ENCODE data around the gene EME1.
A peak's percentile ranks its signal among the peaks of the same experiment; 100 is the strongest.
"Not testable (repeated sequence)": the region's sequence is repeated elsewhere in the genome, so short reads cannot be mapped to it uniquely, and the experiment has no call there.

The EME1 gene

DNA sequence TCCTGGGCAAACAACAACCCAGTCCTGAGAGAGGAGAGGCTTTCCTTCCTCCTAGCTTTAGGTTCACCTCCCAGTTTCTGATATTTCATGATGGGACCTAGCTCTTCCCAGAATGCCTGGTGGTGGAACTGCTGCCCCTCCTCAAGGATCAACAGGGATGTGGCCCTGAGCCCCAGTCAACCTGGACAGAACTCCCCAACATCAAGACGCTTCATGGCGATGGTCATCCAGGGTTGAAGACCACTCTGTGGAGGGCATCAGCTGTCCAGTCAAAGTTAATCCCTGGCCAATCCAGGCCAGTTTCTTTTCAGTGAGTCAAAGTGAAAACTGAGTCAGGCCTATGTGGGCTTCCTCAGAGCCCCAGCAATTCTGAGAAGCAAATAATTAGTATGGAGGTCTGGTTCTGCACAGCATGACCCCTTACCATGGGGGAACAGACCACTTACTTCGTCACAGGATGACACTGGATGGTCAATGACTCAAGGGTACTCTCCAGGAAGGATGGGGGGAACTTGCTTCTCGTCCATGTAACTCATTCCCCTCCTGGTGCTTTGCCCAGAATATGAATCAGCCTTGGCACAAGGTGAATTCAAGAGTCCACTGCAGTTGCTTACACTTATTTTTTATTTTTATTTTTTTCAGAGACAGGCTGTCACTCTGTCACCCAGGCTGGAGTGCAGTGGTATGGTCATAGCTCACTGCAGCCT is 41.8 kb upstream of the EME1 start:
- TF ChIP-seq CTCF (IDR thresholded peaks at IDR 0.05; ENCODE audit: low read depth, low read length) = no peak
- DNase-seq (ENCODE audit: extremely low read depth, low read depth) = peak; percentile 58

GRCh38 chr17:50332196-50332595 is 40.8 kb upstream of the EME1 start:
- TF ChIP-seq CTCF (IDR thresholded peaks at IDR 0.05; ENCODE audit: low read depth, low read length) = no peak

DNA sequence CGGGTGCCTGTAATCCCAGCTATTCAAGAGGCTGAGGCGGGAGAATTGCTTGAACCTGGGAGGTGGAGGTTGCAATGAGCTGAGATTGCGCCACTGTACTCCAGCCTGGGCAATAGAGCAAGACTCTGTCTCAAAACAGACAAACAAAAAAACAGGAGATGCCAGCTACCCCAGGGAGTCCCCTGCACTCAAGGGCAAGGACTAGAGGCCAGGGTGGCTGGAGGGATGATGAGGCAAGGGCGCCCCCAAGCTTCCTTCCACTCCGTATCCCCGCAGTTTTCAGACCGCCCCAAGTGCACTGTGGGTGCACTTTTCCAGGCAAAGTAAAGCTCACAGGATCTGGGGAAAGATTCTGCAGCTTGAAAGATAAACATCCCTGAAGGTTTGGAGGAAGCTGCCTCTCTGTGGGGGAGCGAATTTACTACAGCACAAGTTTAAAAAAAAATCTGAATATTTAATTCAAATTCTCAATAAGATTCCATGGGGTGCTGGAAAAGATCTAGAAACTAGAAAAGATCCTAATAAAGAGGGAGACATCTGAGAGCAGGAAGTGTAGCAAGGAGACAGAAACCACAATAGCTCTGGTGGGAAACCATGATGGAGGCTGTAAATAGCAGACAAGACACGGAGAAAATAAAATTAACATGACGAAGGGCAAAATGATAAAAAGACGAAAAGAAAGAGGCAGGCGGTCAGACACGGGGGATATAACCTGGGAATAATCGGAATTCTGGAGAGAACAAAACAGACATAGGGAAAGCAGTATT is 39.6 kb upstream of the EME1 start:
- DNase-seq (ENCODE audit: extremely low read depth, low read depth) = not testable (repeated sequence)

More at GRCh38 chr17:50332196-50332595, 40.8 kb upstream of the EME1 start:
- DNase-seq (ENCODE audit: extremely low read depth, low read depth) = no peak

GRCh38 chr17:50337956-50338355 is 35.1 kb upstream of the EME1 start:
- no peak for DNase-seq (ENCODE audit: extremely low read depth, low read depth)
- no peak for TF ChIP-seq CTCF (IDR thresholded peaks at IDR 0.05; ENCODE audit: low read depth, low read length)

DNA sequence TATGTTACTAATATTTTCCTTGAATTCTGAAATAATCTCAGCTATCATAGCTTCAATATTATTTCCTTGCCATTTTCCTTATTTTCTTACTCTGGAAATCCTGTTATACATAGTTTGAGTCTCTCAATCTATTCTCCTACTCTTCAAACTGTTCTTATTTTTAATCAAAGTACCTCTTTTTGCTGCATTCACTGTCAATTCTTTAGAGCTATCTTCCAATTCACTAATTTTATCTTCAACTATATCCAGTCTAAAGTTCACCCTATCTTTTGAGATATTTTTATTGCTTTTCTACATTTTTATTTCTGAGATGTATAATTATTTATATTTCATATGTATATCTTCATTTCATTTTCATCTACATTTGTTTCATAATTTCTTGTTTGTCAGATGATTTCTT is 34.4 kb upstream of the EME1 start:
- no peak for DNase-seq (ENCODE audit: extremely low read depth, low read depth)
- TF ChIP-seq CTCF (IDR thresholded peaks at IDR 0.05; ENCODE audit: low read depth, low read length) = no peak

GRCh38 chr17:50339381-50339780 is 33.6 kb upstream of the EME1 start:
- no peak for TF ChIP-seq CTCF (IDR thresholded peaks at IDR 0.05; ENCODE audit: low read depth, low read length)
- DNase-seq (ENCODE audit: extremely low read depth, low read depth) = no peak

DNA sequence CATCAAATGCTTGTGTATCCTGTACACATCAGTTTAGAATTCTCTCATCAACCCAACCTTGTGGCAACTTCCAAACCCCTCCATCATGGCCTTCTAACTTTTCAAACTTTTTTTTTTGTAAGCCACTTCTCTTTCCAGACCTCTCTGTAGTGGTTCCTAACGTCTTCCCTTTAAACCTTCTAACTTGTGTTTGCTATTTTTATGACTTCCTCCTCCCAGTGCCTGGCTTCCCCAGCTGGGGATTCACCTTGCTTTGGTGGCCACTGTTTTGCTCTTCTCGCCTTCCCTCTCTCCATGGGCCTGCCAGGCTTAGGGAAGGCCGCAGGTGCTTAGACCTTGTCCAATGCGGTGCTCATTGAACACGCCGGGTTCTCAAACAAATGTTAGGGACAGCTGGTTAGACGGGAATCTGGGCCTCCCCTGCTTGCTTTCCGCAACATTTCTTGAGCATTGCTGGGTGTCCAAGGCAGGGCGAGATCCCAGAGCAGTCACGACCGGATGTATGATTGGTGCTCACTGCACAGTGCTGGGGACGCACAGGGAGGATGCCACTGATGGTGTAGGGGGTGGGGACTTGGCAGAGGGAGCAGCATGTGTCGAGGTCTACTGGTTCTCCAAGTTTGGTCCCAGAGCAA is 28.2 kb upstream of the EME1 start:
- DNase-seq (ENCODE audit: extremely low read depth, low read depth) = no peak
- no peak for TF ChIP-seq CTCF (IDR thresholded peaks at IDR 0.05; ENCODE audit: low read depth, low read length)

All from AG09319 (cell line).